Stimulated activated CD4-positive, alpha-beta T cell treated with anti-CD3 and anti-CD28 coated beads, Interleukin-15, amount 100 ng/mL, for 24 hours (primary cell): ENCODE measurements around the gene SDK1.
"Not testable (repeated sequence)": the region's sequence is repeated elsewhere in the genome, so short reads cannot be mapped to it uniquely, and the experiment has no call there.

ENCODE experiments used
- DNase-seq: peaks from one replicate; pipeline ENCODE4 v3.0.0-alpha.2; 2020

The SDK1 gene

GRCh38 chr7:3544202-3544601 is 243.2 kb downstream of the SDK1 start:
- DNase-seq: no peak

DNA sequence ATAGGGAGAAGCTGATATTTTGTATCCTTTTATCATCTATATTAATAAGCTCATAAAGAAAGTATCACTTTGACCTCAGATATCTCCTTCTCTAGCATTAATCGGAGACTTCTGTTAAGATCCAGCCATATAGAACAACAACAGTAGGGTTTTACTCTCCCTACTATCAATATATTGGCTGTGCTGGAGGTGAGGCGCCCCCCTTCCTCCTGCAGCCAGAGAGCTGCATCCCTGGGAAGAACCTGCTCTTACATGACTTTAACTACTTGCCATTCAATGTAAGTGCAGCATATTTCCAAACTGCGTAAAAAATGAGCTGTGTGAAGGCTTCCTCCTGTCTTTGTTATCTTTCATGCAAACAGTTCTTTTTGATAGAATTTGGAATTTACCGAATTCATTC is 247.8 kb downstream of the SDK1 start:
- DNase-seq: no peak

GRCh38 chr7:3549601-3550000 is 248.5 kb downstream of the SDK1 start:
- no peak for DNase-seq

DNA sequence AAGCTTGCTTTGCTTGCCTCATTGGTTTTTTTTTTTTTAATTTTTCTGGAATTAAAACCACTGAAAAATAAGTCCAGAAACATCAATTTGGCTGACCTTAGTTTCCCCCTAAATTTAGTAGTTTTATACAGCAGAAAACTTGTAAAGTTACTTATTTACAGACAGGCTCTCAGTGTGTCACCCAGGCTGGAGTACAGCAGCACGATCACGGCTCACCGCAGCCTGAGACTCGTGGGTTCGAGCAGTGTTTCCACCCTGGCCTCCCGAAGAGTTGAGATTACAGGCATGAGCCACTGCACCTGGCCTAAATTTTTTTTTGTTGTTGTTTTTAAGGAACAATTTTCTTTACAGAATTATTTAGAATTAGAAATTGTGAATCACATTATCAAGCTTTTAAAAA is 250.5 kb downstream of the SDK1 start:
- DNase-seq: no peak

DNA sequence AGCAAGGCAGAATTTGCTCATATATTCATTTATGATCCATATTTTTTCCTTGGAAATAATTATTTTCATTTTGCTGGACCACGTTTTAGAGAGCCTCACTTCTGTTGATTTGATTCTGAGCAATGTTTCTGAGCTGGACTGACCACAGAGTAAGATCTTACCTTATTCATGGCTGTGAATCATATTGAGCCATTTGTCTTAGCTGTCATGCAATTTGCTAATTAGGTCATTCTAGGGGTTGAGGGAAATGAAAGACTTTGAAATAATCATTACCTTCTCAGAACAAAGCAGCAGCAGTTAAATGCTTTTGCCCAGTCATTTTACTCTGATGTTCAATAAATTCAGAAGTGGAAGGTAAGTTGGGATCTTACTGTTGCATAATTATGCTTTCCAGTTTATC is 251.4 kb downstream of the SDK1 start:
- DNase-seq: no peak

- no peak for DNase-seq
Observed at GRCh38 chr7:3558400-3558799, 257.3 kb downstream of the SDK1 start.

GRCh38 chr7:3559278-3559677 is 258.2 kb downstream of the SDK1 start:
- no peak for DNase-seq

GRCh38 chr7:3560495-3560894 is 259.4 kb downstream of the SDK1 start:
- no peak for DNase-seq

- DNase-seq: no peak
Observed at GRCh38 chr7:3561932-3562331, 260.9 kb downstream of the SDK1 start.

- no peak for DNase-seq
Observed at GRCh38 chr7:3564231-3564630, 263.2 kb downstream of the SDK1 start.

DNA sequence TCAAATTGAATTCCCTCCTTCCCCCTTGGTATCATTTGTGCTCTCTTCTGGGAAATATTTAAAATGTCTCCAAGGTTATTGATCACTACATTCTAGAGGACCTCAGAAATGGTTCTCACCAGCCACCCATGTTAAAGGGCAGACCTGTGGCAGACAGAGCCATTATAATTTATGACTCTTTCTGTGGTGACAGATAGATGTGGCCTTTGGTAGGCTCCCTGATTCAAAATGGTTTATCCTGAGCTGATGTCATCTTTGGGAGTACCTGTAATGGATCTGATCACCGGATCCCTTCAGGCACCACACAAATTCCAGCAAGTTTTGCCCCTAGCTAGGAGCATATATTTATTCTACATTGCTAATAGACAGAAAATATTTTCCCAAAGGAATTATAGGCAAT is 267.5 kb downstream of the SDK1 start:
- no peak for DNase-seq

- no peak for DNase-seq
Observed at GRCh38 chr7:3569643-3570042, 268.6 kb downstream of the SDK1 start.

GRCh38 chr7:3573151-3573550 is 272.1 kb downstream of the SDK1 start:
- no peak for DNase-seq

GRCh38 chr7:3574386-3574785 is 273.3 kb downstream of the SDK1 start:
- no peak for DNase-seq

DNA sequence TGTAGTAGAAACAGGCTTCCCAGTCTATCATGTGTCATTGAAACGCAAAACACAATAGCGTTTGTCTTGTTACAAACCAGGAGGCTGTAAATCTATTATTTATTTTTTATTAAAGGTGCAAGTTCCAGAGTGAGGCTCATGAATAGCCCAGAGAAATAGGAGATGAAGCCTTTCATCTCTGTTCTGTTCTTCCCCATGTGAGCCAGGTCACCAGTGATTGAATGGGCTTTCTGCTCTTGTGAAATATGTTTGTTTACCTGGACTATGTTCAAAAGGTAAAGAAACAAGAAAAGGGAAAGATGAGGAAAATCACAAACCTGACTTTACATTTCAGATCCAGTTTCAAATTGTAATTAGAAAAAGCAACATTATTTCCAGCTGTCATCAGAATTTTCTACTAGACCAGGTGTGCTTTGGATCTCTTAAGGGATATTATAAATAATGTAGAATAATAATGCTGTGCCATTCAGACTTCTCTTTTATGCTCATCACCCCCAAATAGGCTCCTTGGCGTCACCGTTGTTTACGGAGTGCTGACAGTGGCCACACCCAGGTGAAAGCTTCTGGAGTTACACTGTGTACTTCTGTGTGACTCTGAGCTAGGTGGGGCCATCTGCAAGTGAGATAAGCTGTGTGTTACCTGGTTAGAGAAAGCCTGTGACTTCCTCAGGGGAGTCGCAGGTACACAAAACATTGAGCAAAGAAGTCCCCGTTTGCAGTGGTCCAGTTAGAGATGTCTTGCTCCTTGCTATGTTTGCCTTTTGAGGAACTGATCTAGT is 274.9 kb downstream of the SDK1 start:
- no peak for DNase-seq

DNA sequence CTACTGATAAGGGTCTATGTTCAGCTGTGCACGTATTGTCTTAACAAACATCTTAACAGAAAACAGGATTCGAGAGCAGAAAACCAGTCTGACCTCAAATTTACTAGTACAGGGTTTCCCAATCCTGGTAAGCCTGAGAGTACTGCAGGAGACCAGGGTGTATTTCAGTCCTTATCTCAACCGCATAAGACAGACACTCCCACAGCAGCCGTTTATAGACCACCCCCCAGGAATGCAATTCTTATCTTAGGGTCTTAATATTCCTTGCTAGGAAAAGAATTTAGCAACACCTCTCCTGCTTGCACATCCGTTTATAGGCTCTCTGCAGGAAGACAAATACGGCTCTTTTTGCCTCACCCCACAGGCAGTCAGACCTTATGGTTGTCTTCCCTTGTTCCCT is 277.3 kb downstream of the SDK1 start:
- DNase-seq: no peak

GRCh38 chr7:3579638-3580219 is 278.7 kb downstream of the SDK1 start:
- DNase-seq: no peak

- not testable (repeated sequence) for DNase-seq
Observed at GRCh38 chr7:3582145-3582544, 281.1 kb downstream of the SDK1 start.

DNA sequence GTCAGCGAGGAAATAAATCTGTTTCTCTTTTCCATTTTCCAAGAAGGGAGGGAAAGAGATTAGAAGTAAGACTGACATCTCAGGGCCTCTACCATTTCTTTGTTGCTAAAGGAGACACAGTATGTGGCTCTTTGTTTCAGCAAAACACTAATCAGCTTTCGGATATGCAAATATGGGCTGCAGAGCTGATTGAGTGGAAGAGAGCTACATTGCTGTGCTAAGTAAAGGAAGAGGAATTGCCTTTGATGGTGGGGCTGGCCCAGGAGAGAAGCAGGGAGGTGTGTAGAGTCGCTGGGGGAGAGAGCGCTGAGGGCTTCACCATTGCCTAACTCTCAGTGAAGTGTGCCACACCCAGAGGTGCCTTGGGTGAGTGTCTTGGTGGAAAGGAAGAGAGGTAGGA is 284.8 kb downstream of the SDK1 start:
- no peak for DNase-seq

DNA sequence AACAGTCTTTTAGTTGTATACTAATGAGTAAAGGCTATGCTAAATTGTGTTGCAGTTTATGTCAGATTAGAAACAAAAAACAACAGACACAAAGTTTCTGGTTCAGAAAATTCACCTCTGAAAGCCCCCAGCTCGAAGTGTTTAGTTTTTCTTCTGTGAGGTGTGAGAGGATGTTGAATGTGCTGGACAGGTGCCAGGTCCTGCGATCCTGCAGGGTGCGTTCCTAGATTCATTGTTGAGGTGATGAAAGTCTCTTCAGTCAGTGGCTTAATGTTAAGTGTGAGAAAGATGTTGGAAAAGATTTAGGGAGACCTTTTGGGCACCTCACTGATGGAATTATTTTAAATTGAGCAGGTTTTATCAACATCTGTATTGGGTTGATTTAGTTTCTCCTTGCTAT is 287.3 kb downstream of the SDK1 start:
- no peak for DNase-seq

- DNase-seq: no peak
Observed at GRCh38 chr7:3589752-3590151, 288.7 kb downstream of the SDK1 start.

GRCh38 chr7:3591219-3591618 is 290.2 kb downstream of the SDK1 start:
- no peak for DNase-seq

GRCh38 chr7:3591944-3592343 is 290.9 kb downstream of the SDK1 start:
- DNase-seq: no peak

GRCh38 chr7:3592401-3593134 is 291.5 kb downstream of the SDK1 start:
- no peak for DNase-seq
